ENCODE results near the gene PNKD.
A peak's percentile ranks its signal among the peaks of the same experiment; 100 is the strongest.

Gene PNKD

GRCh38 chr2:218360453-218360852, 90.1 kb downstream of the PNKD start:
- Histone ChIP-seq H3K4me2 (ENCODE audit: low read length) (no peak overlapping the region), H3K36me3 (replicated peaks; ENCODE audit: low read depth, low read length) (no peaks in the 10 kb centered on the region), H2AFZ (ENCODE audit: low read depth, low read length) (no peak overlapping the region), H4K20me1 (ENCODE audit: insufficient read depth, low read length) (no peaks in the 10 kb centered on the region), H3K4me3 (ENCODE audit: low read length) (no peak overlapping the region), H3K9me3 (ENCODE audit: insufficient read depth, low read length) (no peaks in the 10 kb centered on the region), H3K9ac (ENCODE audit: low read length) (no peak overlapping the region), H3K27me3 (ENCODE audit: low read depth, low read length) (no peaks in the 10 kb centered on the region), H3K4me1 (ENCODE audit: low read length) (peaks cover 11% of the 10 kb centered on the region), H3K79me2 (ENCODE audit: low read length) (no peaks in the 10 kb centered on the region), H3K27ac (ENCODE audit: low read length) (no peak overlapping the region)
- TF ChIP-seq CTCF (IDR thresholded peaks at IDR 0.05; ENCODE audit: low read depth, low read length) (no peak), EZH2phosphoT487 (IDR thresholded peaks at IDR 0.05; ENCODE audit: low read depth) (no peak)

DNA sequence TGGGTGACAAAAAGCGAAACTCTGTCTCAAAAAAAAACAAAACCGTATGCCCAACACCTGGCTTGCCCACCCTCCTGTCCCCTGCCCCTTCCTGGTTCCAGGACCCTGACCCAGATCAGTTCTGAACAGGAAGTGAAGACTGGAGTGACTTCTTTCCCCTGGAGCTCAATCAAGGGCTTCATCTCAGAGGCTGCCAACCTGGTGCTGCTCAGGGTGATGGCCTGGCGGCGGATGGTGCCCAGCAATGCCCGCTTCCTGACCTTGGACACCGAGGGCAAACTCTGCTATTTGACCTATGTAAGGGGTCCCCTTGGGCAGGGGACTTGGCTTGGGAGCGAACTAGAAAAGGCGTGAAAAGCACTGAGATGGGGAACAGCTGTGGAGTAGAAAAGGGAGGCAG, 92.3 kb downstream of the PNKD start:
- no peaks in the 10 kb centered on the region for H3K79me2 ChIP-seq (ENCODE audit: low read length)
- peak overlapping the region; percentile 12; the same call in 1 of the 2 replicates for H3K9ac ChIP-seq (ENCODE audit: low read length)
- no peaks in the 10 kb centered on the region for H3K27me3 ChIP-seq (ENCODE audit: low read depth, low read length)
- H4K20me1 ChIP-seq (ENCODE audit: insufficient read depth, low read length), result no peaks in the 10 kb centered on the region
- H3K27ac ChIP-seq (ENCODE audit: low read length), result no peak overlapping the region
- H3K4me3 ChIP-seq (ENCODE audit: low read length), result no peak overlapping the region
- H3K36me3 ChIP-seq (replicated peaks; ENCODE audit: low read depth, low read length), result peaks cover 7% of the 10 kb centered on the region
- H2AFZ ChIP-seq (ENCODE audit: low read depth, low read length), result 0 out of 2 replicates have a peak overlapping the region, but pooled peaks have one; percentile 54
- TF ChIP-seq CTCF (IDR thresholded peaks at IDR 0.05; ENCODE audit: low read depth, low read length) (no peak), EZH2phosphoT487 (IDR thresholded peaks at IDR 0.05; ENCODE audit: low read depth) (no peak)
- peak overlapping the region; percentile 47 for H3K4me2 ChIP-seq (ENCODE audit: low read length)
- peaks cover 18% of the 10 kb centered on the region for H3K4me1 ChIP-seq (ENCODE audit: low read length)
- peaks cover 5% of the 10 kb centered on the region; the same call in 1 of the 2 replicates for H3K9me3 ChIP-seq (ENCODE audit: insufficient read depth, low read length)

- H3K27me3 ChIP-seq (ENCODE audit: low read depth, low read length), result no peaks in the 10 kb centered on the region
- no peak overlapping the region for H3K4me3 ChIP-seq (ENCODE audit: low read length)
- H2AFZ ChIP-seq (ENCODE audit: low read depth, low read length), result no peak overlapping the region
- H3K4me1 ChIP-seq (ENCODE audit: low read length), result peaks cover 21% of the 10 kb centered on the region
- peaks cover 5% of the 10 kb centered on the region; the same call in 1 of the 2 replicates for H3K9me3 ChIP-seq (ENCODE audit: insufficient read depth, low read length)
- TF ChIP-seq EZH2phosphoT487 (IDR thresholded peaks at IDR 0.05; ENCODE audit: low read depth), result no peak
- TF ChIP-seq CTCF (IDR thresholded peaks at IDR 0.05; ENCODE audit: low read depth, low read length), result no peak
- no peaks in the 10 kb centered on the region for H4K20me1 ChIP-seq (ENCODE audit: insufficient read depth, low read length)
- peaks cover 7% of the 10 kb centered on the region for H3K36me3 ChIP-seq (replicated peaks; ENCODE audit: low read depth, low read length)
- H3K27ac ChIP-seq (ENCODE audit: low read length), result no peak overlapping the region
- H3K9ac ChIP-seq (ENCODE audit: low read length), result no peak overlapping the region
- H3K4me2 ChIP-seq (ENCODE audit: low read length), result no peak overlapping the region
- H3K79me2 ChIP-seq (ENCODE audit: low read length), result no peaks in the 10 kb centered on the region
These were observed 93.4 kb downstream of the PNKD start for GRCh38 chr2:218363736-218364135.

- Histone ChIP-seq H3K4me2 (ENCODE audit: low read length) (no peak overlapping the region), H3K4me3 (ENCODE audit: low read length) (no peak overlapping the region), H3K27me3 (ENCODE audit: low read depth, low read length) (no peaks in the 10 kb centered on the region), H3K9ac (ENCODE audit: low read length) (no peak overlapping the region), H4K20me1 (ENCODE audit: insufficient read depth, low read length) (no peaks in the 10 kb centered on the region), H3K36me3 (replicated peaks; ENCODE audit: low read depth, low read length) (peaks cover 7% of the 10 kb centered on the region), H3K27ac (ENCODE audit: low read length) (no peak overlapping the region), H3K4me1 (ENCODE audit: low read length) (peaks cover 25% of the 10 kb centered on the region), H2AFZ (ENCODE audit: low read depth, low read length) (no peak overlapping the region), H3K79me2 (ENCODE audit: low read length) (no peaks in the 10 kb centered on the region), H3K9me3 (ENCODE audit: insufficient read depth, low read length) (peaks cover 5% of the 10 kb centered on the region; the same call in 1 of the 2 replicates)
- TF ChIP-seq EZH2phosphoT487 (IDR thresholded peaks at IDR 0.05; ENCODE audit: low read depth) (no peak), CTCF (IDR thresholded peaks at IDR 0.05; ENCODE audit: low read depth, low read length) (no peak)
These were observed 93.9 kb downstream of the PNKD start for GRCh38 chr2:218364196-218364595.
